Measurements from ENCODE around the gene FBN1. TPM values are rescaled to one million over a fixed set of nuclear protein-coding genes. Genes with fewer than 3 reads are reported as not detected.

FBN1 gene
- total and polyA plus RNA-seq, 2 donors (not counting 3 experiments of a cell fraction or from before 2014, with no cell fraction given): 107 to 111 TPM

GRCh38 chr15:48596415-48596814 is 49.1 kb downstream of the FBN1 start:
- H2AFZ ChIP-seq (ENCODE audit: low read depth, low read length): no peak overlapping the region
- no peak for FAIRE-seq
- no peak for DNase-seq (ENCODE audit: low read depth, low spot score)
- peaks cover 0 to 9% of the 10 kb centered on the region in 2 experiments for H3K36me3 ChIP-seq (ENCODE audit: control insufficient read depth in 2 of 2, extremely low read depth in 1 of 2, insufficient read depth in 2 of 2, low read length in 2 of 2)
- ChIA-PET POLR2A (no interaction called here), CTCF (interaction anchor here (0.9 kb wide), 1 partner anchor 89 kb away, joined by 3 read pairs; no protein-coding TSS in a partner anchor)
- intact Hi-C loops (cut with micrococcal nuclease): no loop called here
- no peak for TF ChIP-seq JUN (IDR thresholded peaks at IDR 0.05; ENCODE audit: borderline replicate concordance, insufficient read depth, insufficient read length, low read depth)
- no peak for TF ChIP-seq EZH2 (IDR thresholded peaks at IDR 0.05; ENCODE audit: borderline replicate concordance, low read depth, low read length, severe bottlenecking)
- TF ChIP-seq POLR2AphosphoS5 (IDR thresholded peaks at IDR 0.05; ENCODE audit: insufficient read depth, low read depth, low read length): no peak
- TF ChIP-seq CTCF (IDR thresholded peaks at IDR 0.05; ENCODE audit: extremely low read depth in 1 of 2, insufficient read depth in 1 of 2, low read depth in 1 of 2, low read length in 2 of 2): no peak
- TF ChIP-seq FOS (IDR thresholded peaks at IDR 0.05; ENCODE audit: borderline replicate concordance, insufficient read depth, low read length): no peak
- TF ChIP-seq GATA2 (IDR thresholded peaks at IDR 0.05; ENCODE audit: insufficient read depth, insufficient read length, low read depth, low read length): no peak
- no peak for TF ChIP-seq MYC (IDR thresholded peaks at IDR 0.05; ENCODE audit: low read depth, low read length)
- TF ChIP-seq MAX (IDR thresholded peaks at IDR 0.05; ENCODE audit: insufficient read depth, insufficient read length): no peak
- TF ChIP-seq POLR2A (IDR thresholded peaks at IDR 0.05; ENCODE audit: low read depth, low read length): no peak
- no peaks in the 10 kb centered on the region for H4K20me1 ChIP-seq (replicated peaks; ENCODE audit: control insufficient read depth, extremely low read depth, insufficient read depth, low read length)
- dilution Hi-C loops (cut with MboI; ENCODE audit: extremely low pct_ligation_motif_present, low sequenced_read_pairs): no loop called here
- no peaks in the 10 kb centered on the region for H3K27me3 ChIP-seq (ENCODE audit: control insufficient read depth in 2 of 2, insufficient read depth in 2 of 2, low read length in 2 of 2)
- no TSS peak for BruUV-seq (replicated peaks)
- H3K4me1 ChIP-seq (ENCODE audit: control insufficient read depth, extremely low read depth, insufficient read depth, low read length): no peaks in the 10 kb centered on the region
- H3K9me1 ChIP-seq (replicated peaks; ENCODE audit: control insufficient read depth, extremely low read depth, insufficient read depth, low read length): no peaks in the 10 kb centered on the region
- H3K79me2 ChIP-seq (ENCODE audit: control insufficient read depth, insufficient read depth, low read length): no peaks in the 10 kb centered on the region
- no peak overlapping the region for H3K4me2 ChIP-seq (ENCODE audit: insufficient read depth, low read length)
- no peak overlapping the region for H3K27ac ChIP-seq (ENCODE audit: insufficient read depth, low read depth, low read length)
- H3K9ac ChIP-seq (replicated peaks; ENCODE audit: extremely low read depth, insufficient read depth, low read length): no peak overlapping the region
- H3K4me3 ChIP-seq (replicated peaks in 1 of 3; ENCODE audit: insufficient read depth in 1 of 3, low read depth in 1 of 3, low read length in 3 of 3): no peak overlapping the region
- no peaks in the 10 kb centered on the region for H3K9me3 ChIP-seq (replicated peaks; ENCODE audit: control insufficient read depth, insufficient read depth, low read length)

All from endothelial cell of umbilical vein (primary cell).